Measurements from ENCODE around the gene RCL1. TPM values are rescaled to one million over a fixed set of nuclear protein-coding genes. Genes with fewer than 3 reads are reported as not detected.
A peak's percentile ranks its signal among the peaks of the same experiment; 100 is the strongest.
"Not testable (repeated sequence)": the region's sequence is repeated elsewhere in the genome, so short reads cannot be mapped to it uniquely, and the experiment has no call there.

The RCL1 gene, protein sequence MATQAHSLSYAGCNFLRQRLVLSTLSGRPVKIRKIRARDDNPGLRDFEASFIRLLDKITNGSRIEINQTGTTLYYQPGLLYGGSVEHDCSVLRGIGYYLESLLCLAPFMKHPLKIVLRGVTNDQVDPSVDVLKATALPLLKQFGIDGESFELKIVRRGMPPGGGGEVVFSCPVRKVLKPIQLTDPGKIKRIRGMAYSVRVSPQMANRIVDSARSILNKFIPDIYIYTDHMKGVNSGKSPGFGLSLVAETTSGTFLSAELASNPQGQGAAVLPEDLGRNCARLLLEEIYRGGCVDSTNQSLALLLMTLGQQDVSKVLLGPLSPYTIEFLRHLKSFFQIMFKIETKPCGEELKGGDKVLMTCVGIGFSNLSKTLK
- total RNA-seq (10 to 100 TPM; 36.5 to 39.1 TPM), polyA plus RNA-seq (17.7 TPM)

DNA sequence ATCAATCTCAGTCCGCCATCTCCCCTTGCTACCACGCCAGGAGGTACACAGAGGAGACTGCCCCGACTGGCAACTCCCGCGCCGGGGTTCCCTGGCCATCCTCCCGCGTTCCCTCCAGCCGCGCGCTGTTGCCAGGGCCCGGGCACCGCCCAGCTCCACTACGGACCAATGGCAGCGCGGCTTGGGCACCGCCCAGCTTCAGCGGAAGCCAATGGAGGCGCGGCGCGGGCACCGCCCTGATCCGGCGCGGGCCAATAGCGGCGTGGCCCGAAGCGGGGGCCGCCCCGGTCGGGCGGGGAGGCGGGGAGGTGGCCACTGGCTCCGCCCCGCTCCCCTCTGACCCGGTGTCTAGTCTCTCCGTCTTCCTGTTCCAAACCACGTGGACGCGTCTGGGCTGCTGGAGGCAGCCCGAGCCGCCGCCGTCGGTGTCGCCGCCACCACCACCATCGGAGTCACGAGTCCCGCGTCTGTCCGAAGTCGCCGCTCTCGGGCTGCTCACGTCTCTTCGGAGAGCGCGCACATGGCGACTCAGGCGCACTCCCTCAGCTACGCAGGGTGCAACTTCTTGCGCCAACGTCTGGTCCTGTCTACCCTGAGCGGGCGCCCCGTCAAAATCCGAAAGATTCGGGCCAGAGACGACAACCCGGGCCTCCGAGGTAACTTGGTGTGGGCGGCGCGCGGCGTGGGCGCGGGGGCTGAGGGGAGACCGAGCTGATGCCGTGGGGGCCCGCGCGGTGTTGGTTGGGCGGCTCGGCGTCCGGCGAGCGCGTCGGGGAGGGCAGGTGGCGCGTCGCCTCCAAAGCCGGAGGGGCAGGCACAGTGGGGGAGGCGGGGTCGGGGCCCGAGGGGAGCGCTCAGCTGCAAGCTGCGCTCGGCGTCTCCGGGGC lies at the start of gene RCL1:
Gene RCL1, plus strand, starts transcription at position 373 of the 887 bp plus-strand sequence. Its CDS starts 148 bp downstream, at position 521.
- no peaks in the 10 kb centered on the region for H3K9me3 Mint-ChIP-seq
- Histone ChIP-seq H3K27ac (ENCODE audit: low read depth, low read length) (peak within 1 kb of the TSS; percentile 92), H3K27me3 (ENCODE audit: insufficient read depth, low read length, poor library complexity, severe bottlenecking) (no peaks in the 10 kb centered on the region), H3K9me3 (ENCODE audit: low read length) (no peaks in the 10 kb centered on the region), H3K36me3 (ENCODE audit: insufficient read depth, low read length) (no peaks in the 10 kb centered on the region), H3K4me1 (ENCODE audit: insufficient read depth, low read length) (peaks cover 20% of the 10 kb centered on the region), H3K4me3 (ENCODE audit: low read length) (peak within 1 kb of the TSS; percentile 82)
- POLR2A ChIA-PET, result interaction anchor here (0.7 to 2.3 kb wide), 7 partner anchors 31 to 1266 kb away, joined by 3 to 14 read pairs (median 8); partner anchors contain the start of genes AK3, CDC37L1, JAK2 and RFX3
- peak within 1 kb of the TSS; percentile 92 to 96 (median 95) for H3K4me3 Mint-ChIP-seq
- peak within 1 kb of the TSS; percentile 94 to 99 (median 95) for H3K27ac Mint-ChIP-seq
- peaks cover 0 to 7% (median 2%) of the 10 kb centered on the region in 3 donors for H3K36me3 Mint-ChIP-seq
- peaks cover 1 to 2% of the 10 kb centered on the region in 2 donors for H3K27me3 Mint-ChIP-seq
- CTCF ChIA-PET, result interaction anchor here (0.7 to 2.8 kb wide), 10 partner anchors 11 to 1039 kb away, joined by 3 to 18 read pairs (median 4); partner anchors contain the start of genes AK3 and JAK2
- peak; percentile 93 to 97 (median 96) for DNase-seq
- H3K4me1 Mint-ChIP-seq, result peaks cover 21 to 53% (median 48%) of the 10 kb centered on the region in 3 donors

DNA sequence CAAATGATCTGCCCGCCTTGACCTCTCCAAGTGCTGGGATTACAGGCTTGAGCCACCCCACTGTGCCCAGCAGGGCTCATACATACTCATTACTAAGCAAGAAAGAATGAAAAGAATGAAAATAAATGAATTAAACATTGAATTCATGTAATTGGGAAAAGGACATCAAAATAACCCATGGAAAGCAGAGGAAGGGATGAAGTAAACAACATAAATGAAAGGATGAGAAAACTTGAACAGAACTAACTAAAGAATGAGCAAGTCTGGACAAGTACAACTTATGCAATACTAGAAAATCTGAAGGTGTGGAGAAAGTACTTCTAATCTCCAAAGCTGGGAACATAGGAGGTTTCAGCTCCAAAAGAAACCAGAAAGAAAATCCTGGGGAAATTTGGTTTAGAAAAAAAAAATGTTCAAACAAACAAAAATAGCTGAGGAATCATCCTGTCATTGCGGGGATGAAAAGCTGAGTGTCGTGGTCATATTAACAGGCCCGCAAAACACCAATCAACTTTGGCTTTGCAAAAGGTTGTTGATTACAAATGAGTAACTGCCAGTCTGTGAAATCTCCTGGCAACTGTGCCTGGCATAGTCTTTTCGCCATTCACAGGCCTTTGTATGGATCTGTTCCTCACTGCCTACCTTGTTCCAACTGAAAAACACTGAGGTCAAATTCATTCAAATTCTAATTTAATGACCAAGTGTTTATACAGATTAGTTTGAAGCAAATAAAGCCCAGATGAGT lies 49.4 kb upstream of the RCL1 start:
- ChIA-PET CTCF (interaction anchor here (1.1 to 4.2 kb wide), 2 partner anchors 13 to 17 kb away, joined by 3 to 35 read pairs; no protein-coding TSS in a partner anchor), POLR2A (no interaction called here)
- no peak overlapping the region for H3K27ac ChIP-seq (ENCODE audit: low read depth, low read length)
- no peaks in the 10 kb centered on the region for H3K9me3 ChIP-seq (ENCODE audit: low read length)
- no peaks in the 10 kb centered on the region for H3K9me3 Mint-ChIP-seq
- peak overlapping the region in 5 of 7 donors; percentile 40 to 96 (median 77) for H3K4me3 Mint-ChIP-seq
- H3K27ac Mint-ChIP-seq, result peak overlapping the region in 5 of 8 donors; percentile 61 to 86 (median 69)
- no peaks in the 10 kb centered on the region for H3K27me3 Mint-ChIP-seq
- peaks cover 0 to 5% (median 0%) of the 10 kb centered on the region in 3 donors for H3K36me3 Mint-ChIP-seq
- DNase-seq, result no peak
- H3K27me3 ChIP-seq (ENCODE audit: insufficient read depth, low read length, poor library complexity, severe bottlenecking), result no peaks in the 10 kb centered on the region
- no peak overlapping the region for H3K4me3 ChIP-seq (ENCODE audit: low read length)
- H3K36me3 ChIP-seq (ENCODE audit: insufficient read depth, low read length), result no peaks in the 10 kb centered on the region
- H3K4me1 ChIP-seq (ENCODE audit: insufficient read depth, low read length), result peaks cover 22% of the 10 kb centered on the region
- H3K4me1 Mint-ChIP-seq, result peaks cover 21 to 29% (median 28%) of the 10 kb centered on the region in 3 donors

DNA sequence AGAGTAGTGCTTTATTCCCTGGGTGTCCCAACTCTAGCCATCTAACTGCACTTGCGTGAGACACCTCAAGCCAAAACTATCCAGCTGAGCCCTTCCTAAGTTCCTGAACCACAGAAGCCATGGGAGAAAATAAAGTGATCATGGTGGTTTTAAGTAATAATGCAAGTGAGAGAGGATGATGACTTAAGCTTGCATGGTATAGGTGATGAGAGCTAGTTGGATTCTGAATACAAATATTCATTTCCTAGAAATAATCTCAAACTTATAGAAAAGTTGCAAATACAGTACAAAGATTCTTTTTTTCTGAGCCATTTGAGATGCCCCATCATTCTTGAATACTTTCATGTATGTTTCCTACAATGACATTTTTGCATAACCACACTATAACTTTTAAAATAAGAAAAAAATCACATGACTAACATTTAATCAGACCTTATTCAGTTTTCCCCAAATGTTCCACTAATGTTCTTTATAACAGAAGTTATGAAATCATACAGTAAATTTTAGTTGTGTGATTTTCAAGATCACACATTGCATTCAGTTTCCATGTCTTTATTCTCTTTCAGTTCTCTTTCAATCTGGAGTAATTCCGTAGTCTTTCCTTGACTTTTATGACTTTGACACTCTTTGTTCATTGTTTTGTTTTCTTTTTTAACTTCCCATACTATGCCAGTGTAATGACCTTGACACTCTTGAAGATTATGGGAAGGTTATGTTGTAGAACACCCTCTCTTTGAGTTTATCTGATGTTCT lies 46.3 kb upstream of the RCL1 start:
- Mint-ChIP-seq H3K27me3 (peaks cover 0 to 6% of the 10 kb centered on the region in 2 donors), H3K36me3 (no peaks in the 10 kb centered on the region), H3K4me3 (peak overlapping the region in 1 of 7 donors; percentile 17), H3K27ac (peak overlapping the region in 2 of 8 donors; percentile 10 to 47), H3K4me1 (peaks cover 7 to 12% (median 12%) of the 10 kb centered on the region in 3 donors), H3K9me3 (no peaks in the 10 kb centered on the region)
- ChIA-PET CTCF (interaction anchor here (0.8 to 3.7 kb wide), 5 partner anchors 8 to 854 kb away, joined by 3 to 20 read pairs (median 6); no protein-coding TSS in a partner anchor), POLR2A (no interaction called here)
- Histone ChIP-seq H3K9me3 (ENCODE audit: low read length) (no peaks in the 10 kb centered on the region), H3K4me1 (ENCODE audit: insufficient read depth, low read length) (peaks cover 5% of the 10 kb centered on the region), H3K27me3 (ENCODE audit: insufficient read depth, low read length, poor library complexity, severe bottlenecking) (no peaks in the 10 kb centered on the region), H3K36me3 (ENCODE audit: insufficient read depth, low read length) (no peaks in the 10 kb centered on the region), H3K27ac (ENCODE audit: low read depth, low read length) (no peak overlapping the region), H3K4me3 (ENCODE audit: low read length) (no peak overlapping the region)
- no peak for DNase-seq

DNA sequence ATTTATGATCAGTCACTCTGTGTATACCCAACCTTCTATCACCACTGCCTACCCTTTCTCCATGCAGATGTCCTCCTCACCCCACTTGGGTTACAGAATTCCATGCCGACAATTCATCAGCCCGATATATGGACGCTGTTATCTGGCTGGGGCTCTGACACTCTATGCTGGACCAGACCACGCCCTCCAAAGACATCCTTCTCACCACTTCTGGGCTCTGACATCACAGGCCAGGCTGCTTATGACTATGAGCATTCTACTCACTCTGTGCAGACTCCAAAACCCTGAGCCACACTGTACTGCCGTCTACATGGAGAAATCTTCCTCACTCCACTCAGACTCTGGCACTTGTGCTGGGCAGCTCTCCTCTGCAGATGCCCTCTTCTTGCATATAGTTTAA lies 44.1 kb upstream of the RCL1 start:
- Histone ChIP-seq H3K9me3 (ENCODE audit: low read length) (no peaks in the 10 kb centered on the region), H3K27ac (ENCODE audit: low read depth, low read length) (no peak overlapping the region), H3K27me3 (ENCODE audit: insufficient read depth, low read length, poor library complexity, severe bottlenecking) (no peaks in the 10 kb centered on the region), H3K36me3 (ENCODE audit: insufficient read depth, low read length) (no peaks in the 10 kb centered on the region), H3K4me1 (ENCODE audit: insufficient read depth, low read length) (no peaks in the 10 kb centered on the region), H3K4me3 (ENCODE audit: low read length) (no peak overlapping the region)
- Mint-ChIP-seq H3K36me3 (no peaks in the 10 kb centered on the region), H3K4me3 (no peak overlapping the region), H3K4me1 (peaks cover 0 to 5% (median 3%) of the 10 kb centered on the region in 3 donors), H3K27me3 (peaks cover 10% of the 10 kb centered on the region in 2 donors), H3K27ac (no peak overlapping the region), H3K9me3 (no peaks in the 10 kb centered on the region)
- ChIA-PET CTCF (interaction anchor here (2.3 kb wide), 1 partner anchor 10 kb away, joined by 18 read pairs; no protein-coding TSS in a partner anchor), POLR2A (no interaction called here)
- no peak for DNase-seq

DNA sequence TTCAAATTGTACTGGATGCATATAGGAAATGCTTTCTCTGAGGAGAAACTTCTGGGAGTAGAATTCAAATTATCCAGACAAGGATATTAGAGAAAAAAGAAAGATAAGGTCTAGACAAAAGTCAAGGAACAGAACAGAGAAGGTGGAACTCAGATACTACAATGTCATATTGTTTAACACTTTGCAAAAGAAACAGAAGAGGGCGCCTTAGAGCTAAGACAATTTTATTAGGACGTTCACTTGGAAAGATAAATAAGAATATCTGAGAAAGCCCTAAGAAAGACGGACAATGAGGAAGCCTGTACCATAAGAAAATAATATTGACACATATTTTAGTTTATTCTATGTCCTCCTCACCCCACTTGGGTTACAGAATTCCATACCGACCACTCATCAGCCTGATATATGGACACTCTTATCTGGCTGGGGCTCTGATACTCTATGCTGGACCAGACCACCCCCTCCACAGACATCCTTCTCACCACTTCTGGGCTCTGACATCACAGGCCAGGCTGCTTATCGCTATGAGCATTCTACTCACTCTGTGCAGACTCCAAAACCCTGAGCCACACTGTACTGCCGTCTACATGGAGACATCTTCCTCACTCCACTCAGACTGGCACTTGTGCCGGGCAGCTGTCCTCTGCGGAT lies 42.6 kb upstream of the RCL1 start:
- H3K27ac Mint-ChIP-seq, result no peak overlapping the region
- H3K4me3 ChIP-seq (ENCODE audit: low read length), result no peak overlapping the region
- peak in 2 of 5 donors; percentile 11 to 18 for DNase-seq
- H3K9me3 Mint-ChIP-seq, result no peaks in the 10 kb centered on the region
- no peaks in the 10 kb centered on the region for H3K4me1 ChIP-seq (ENCODE audit: insufficient read depth, low read length)
- H3K36me3 ChIP-seq (ENCODE audit: insufficient read depth, low read length), result no peaks in the 10 kb centered on the region
- ChIA-PET POLR2A (interaction anchor here (1.5 kb wide), 1 partner anchor 9 kb away, joined by 7 read pairs; the partner anchor contains the start of gene AK3), CTCF (interaction anchor here (0.7 to 2.3 kb wide), 8 partner anchors 9 to 850 kb away, joined by 3 to 18 read pairs (median 4); no protein-coding TSS in a partner anchor)
- H3K9me3 ChIP-seq (ENCODE audit: low read length), result no peaks in the 10 kb centered on the region
- peaks cover 10% of the 10 kb centered on the region in 2 donors for H3K27me3 Mint-ChIP-seq
- no peaks in the 10 kb centered on the region for H3K27me3 ChIP-seq (ENCODE audit: insufficient read depth, low read length, poor library complexity, severe bottlenecking)
- H3K36me3 Mint-ChIP-seq, result no peaks in the 10 kb centered on the region
- no peak overlapping the region for H3K4me3 Mint-ChIP-seq
- no peak overlapping the region for H3K27ac ChIP-seq (ENCODE audit: low read depth, low read length)
- peaks cover 0 to 5% (median 3%) of the 10 kb centered on the region in 3 donors for H3K4me1 Mint-ChIP-seq

DNA sequence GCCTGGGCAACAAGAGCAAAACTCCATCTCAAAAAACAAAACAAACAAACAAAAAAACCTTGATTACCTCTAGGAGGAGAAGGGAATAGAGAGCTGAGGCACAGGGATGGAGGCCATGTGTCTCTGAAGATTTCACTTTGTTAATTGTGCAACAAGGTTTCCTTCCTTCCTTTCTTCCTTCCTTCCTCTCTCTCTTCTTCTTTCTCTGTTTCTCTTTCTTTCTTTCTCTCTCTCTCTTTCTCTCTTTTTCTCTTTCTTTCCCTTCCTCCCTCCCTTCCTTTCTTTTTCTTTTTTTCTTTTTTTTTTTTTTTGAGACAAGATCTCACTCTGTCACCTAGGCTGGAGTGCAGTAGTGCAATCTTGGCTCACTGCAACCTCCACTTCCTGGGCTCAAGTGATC lies 38.2 kb upstream of the RCL1 start:
- DNase-seq; H3K27me3 ChIP-seq (ENCODE audit: insufficient read depth, low read length, poor library complexity, severe bottlenecking); POLR2A ChIA-PET; H3K4me3 Mint-ChIP-seq; H3K27ac Mint-ChIP-seq; H3K9me3 ChIP-seq (ENCODE audit: low read length); H3K4me3 ChIP-seq (ENCODE audit: low read length); H3K27ac ChIP-seq (ENCODE audit: low read depth, low read length); H3K4me1 ChIP-seq (ENCODE audit: insufficient read depth, low read length); H3K36me3 ChIP-seq (ENCODE audit: insufficient read depth, low read length); H3K4me1 Mint-ChIP-seq; H3K36me3 Mint-ChIP-seq; H3K9me3 Mint-ChIP-seq: not testable (repeated sequence)
- H3K27me3 Mint-ChIP-seq, result peaks cover 10 to 14% of the 10 kb centered on the region in 2 donors
- CTCF ChIA-PET, result interaction anchor here (0.6 to 10.4 kb wide), 5 partner anchors 9 to 835 kb away, joined by 3 to 93 read pairs (median 4); partner anchors contain the start of genes AK3 and JAK2

Measured in CD8-positive, alpha-beta memory T cell (primary cell).